PC-9 (cell line): Measurements from ENCODE around the gene ITFG1. TPM values are rescaled to one million over a fixed set of nuclear protein-coding genes. Genes with fewer than 3 reads are reported as not detected.
"Not testable (repeated sequence)": the region's sequence is repeated elsewhere in the genome, so short reads cannot be mapped to it uniquely, and the experiment has no call there.

ENCODE experiments used
- BruUV-seq: library from RNA; stranded (reverse); fragments of 400-500 nt; replicated peaks from 2 replicates; lab custom pipeline; 2021; lab: Mats Ljungman, UMichigan
- CTCF ChIA-PET: fragments of 300-600 bp; sonication (Branson Sonifier 250); formaldehyde crosslinking; loops from one replicate; lab custom pipeline; 2022; ENCODE audit warnings: antibody characterized with exemption; lab: Charles Lee
- POLR2A ChIA-PET: fragments of 300-600 bp; sonication (Branson Sonifier 250); formaldehyde crosslinking; loops from one replicate; lab custom pipeline; 2022; ENCODE audit warnings: antibody characterized with exemption; ENCODE audit not compliant: unreplicated experiment; lab: Charles Lee
- DNase-seq, 2 experiments: peaks; one replicate each; pipeline versions ENCODE4 v3.0.0 to v3.0.0-alpha.2; 2015 to 2022; ENCODE audit warnings: mixed read lengths in 1 of 2
- H2AFZ ChIP-seq: fragments of 200-600 bp; sonication (generic); 2 replicates; pipeline ENCODE4 v1.8.1; 2017; ENCODE audit warnings: antibody characterized with exemption
- H3F3A ChIP-seq: fragments of 200-600 bp; sonication (generic); 2 replicates; pipeline ENCODE4 v1.8.1; 2017; ENCODE audit warnings: antibody characterized with exemption, mild to moderate bottlenecking, low read depth; ENCODE audit not compliant: insufficient read depth
- H3K27ac ChIP-seq: fragments of 200-600 bp; sonication (generic); 2 replicates; pipeline ENCODE4 v1.6.1; 2016; ENCODE audit warnings: mixed run types
- H3K27me3 ChIP-seq: fragments of 200-600 bp; sonication (generic); 2 replicates; pipeline ENCODE4 v1.6.1; 2016; ENCODE audit warnings: low read depth, mixed run types; ENCODE audit not compliant: insufficient read depth
- H3K36me3 ChIP-seq: fragments of 200-600 bp; sonication (generic); 2 replicates; pipeline ENCODE4 v1.6.1; 2016; ENCODE audit warnings: low read depth, mixed run types
- H3K4me1 ChIP-seq: fragments of 200-600 bp; sonication (generic); replicated peaks from 2 replicates; pipeline ENCODE4 v1.6.1; 2016; ENCODE audit warnings: mixed run types; ENCODE audit not compliant: insufficient read depth
- H3K4me2 ChIP-seq: fragments of 200-600 bp; sonication (generic); 2 replicates; pipeline ENCODE4 v1.6.1; 2017; ENCODE audit warnings: mixed run types
- H3K4me3 ChIP-seq: fragments of 200-600 bp; sonication (generic); 2 replicates; pipeline ENCODE4 v1.6.1; 2016; ENCODE audit warnings: mixed run types
- H3K79me2 ChIP-seq: fragments of 200-600 bp; sonication (generic); 2 replicates; pipeline ENCODE4 v1.6.1; 2017; ENCODE audit warnings: low read depth, mixed run types
- H3K9me2 ChIP-seq: fragments of 200-600 bp; sonication (generic); 2 replicates; pipeline ENCODE4 v1.8.1; 2017; ENCODE audit warnings: mild to moderate bottlenecking; ENCODE audit not compliant: insufficient read depth
- H3K9me3 ChIP-seq: fragments of 200-600 bp; sonication (generic); 2 replicates; pipeline ENCODE4 v1.8.1; 2016; ENCODE audit warnings: low read depth; ENCODE audit not compliant: insufficient read depth
- H4K20me1 ChIP-seq: fragments of 200-600 bp; sonication (generic); 2 replicates; pipeline ENCODE4 v1.8.1; 2017; ENCODE audit not compliant: insufficient read depth
- EZH2 ChIP-seq: fragments of 200-600 bp; sonication (generic); IDR thresholded peaks from 2 replicates; pipeline ENCODE4 v1.8.0; 2017; ENCODE audit warnings: antibody characterized with exemption, low read depth
- intact Hi-C: fragments of 100-400 bp; cut with micrococcal nuclease; formaldehyde crosslinking; loops from one replicate; pipeline ENCODE4 v1.10.0; 2022; ENCODE audit not compliant: unreplicated experiment
- total RNA-seq: library from RNA; stranded (reverse); gene quantifications from 2 replicates; pipeline ENCODE4 v1.2.3, GENCODE V29; 2021
- TF ChIP-seq, protein P1 (sequence below): fragments of 200-600 bp; sonication (generic); conservative IDR thresholded peaks from 2 replicates; pipeline ENCODE4 v1.6.1; 2017; ENCODE audit warnings: mixed run types, antibody characterized with exemption, mild to moderate bottlenecking, moderate library complexity

ITFG1 gene
- total RNA-seq, 1 experiment from 2014 or later: 33.0 TPM

- DNase-seq: no peak
- CTCF ChIA-PET: no interaction called here
- no peaks in the 10 kb centered on the region for H3F3A ChIP-seq
Observed at GRCh38 chr16:47197536-47198179, 263.2 kb downstream of the ITFG1 start.

DNA sequence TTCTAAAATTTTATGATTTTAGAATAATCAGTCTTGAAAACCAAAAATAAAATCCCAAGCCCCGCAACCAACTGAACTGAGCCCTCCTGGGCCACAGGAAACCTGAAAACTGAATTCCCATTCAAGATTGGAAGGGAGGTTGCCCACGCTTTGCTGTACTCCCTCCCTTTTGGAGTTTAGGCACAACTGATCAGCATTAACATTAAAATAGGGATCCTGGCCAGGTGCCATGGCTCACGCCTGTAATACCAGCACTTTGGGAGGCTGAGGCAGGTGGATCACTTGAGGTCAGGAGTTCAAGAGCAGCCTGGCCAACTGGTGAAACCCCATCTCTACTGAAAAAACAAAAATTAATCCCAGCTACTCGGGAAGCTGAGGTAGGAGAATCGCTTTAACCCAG, 264.4 kb downstream of the ITFG1 start:
- no peaks in the 10 kb centered on the region for H3K79me2 ChIP-seq
- DNase-seq: no peak
- TF ChIP-seq EZH2: no peak
- TF ChIP-seq, protein P1, sequence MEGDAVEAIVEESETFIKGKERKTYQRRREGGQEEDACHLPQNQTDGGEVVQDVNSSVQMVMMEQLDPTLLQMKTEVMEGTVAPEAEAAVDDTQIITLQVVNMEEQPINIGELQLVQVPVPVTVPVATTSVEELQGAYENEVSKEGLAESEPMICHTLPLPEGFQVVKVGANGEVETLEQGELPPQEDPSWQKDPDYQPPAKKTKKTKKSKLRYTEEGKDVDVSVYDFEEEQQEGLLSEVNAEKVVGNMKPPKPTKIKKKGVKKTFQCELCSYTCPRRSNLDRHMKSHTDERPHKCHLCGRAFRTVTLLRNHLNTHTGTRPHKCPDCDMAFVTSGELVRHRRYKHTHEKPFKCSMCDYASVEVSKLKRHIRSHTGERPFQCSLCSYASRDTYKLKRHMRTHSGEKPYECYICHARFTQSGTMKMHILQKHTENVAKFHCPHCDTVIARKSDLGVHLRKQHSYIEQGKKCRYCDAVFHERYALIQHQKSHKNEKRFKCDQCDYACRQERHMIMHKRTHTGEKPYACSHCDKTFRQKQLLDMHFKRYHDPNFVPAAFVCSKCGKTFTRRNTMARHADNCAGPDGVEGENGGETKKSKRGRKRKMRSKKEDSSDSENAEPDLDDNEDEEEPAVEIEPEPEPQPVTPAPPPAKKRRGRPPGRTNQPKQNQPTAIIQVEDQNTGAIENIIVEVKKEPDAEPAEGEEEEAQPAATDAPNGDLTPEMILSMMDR: no peak
- H3K27ac ChIP-seq: no peak overlapping the region
- H3K4me3 ChIP-seq: no peak overlapping the region
- H2AFZ ChIP-seq: no peak overlapping the region
- no peak overlapping the region for H3K4me2 ChIP-seq
- BruUV-seq: no TSS peak
- intact Hi-C loops: no loop called here
- H4K20me1 ChIP-seq: no peaks in the 10 kb centered on the region
- H3F3A ChIP-seq: no peaks in the 10 kb centered on the region
- no peaks in the 10 kb centered on the region for H3K4me1 ChIP-seq
- H3K9me3 ChIP-seq: no peaks in the 10 kb centered on the region
- no peaks in the 10 kb centered on the region for H3K27me3 ChIP-seq
- H3K9me2 ChIP-seq: no peaks in the 10 kb centered on the region
- H3K36me3 ChIP-seq: no peaks in the 10 kb centered on the region
- POLR2A ChIA-PET: no interaction called here
- CTCF ChIA-PET: no interaction called here

More at GRCh38 chr16:47197536-47198179, 263.2 kb downstream of the ITFG1 start:
- Histone ChIP-seq H3K79me2 (no peaks in the 10 kb centered on the region), H3K27ac (no peak overlapping the region), H3K4me2 (no peak overlapping the region), H3K36me3 (no peaks in the 10 kb centered on the region), H3K9me2 (no peaks in the 10 kb centered on the region), H4K20me1 (no peaks in the 10 kb centered on the region), H3K27me3 (no peaks in the 10 kb centered on the region), H3K4me3 (no peak overlapping the region), H3K4me1 (no peaks in the 10 kb centered on the region), H2AFZ (no peak overlapping the region), H3K9me3 (no peaks in the 10 kb centered on the region)
- no peak for TF ChIP-seq EZH2
- TF ChIP-seq, protein P1: no peak
- POLR2A ChIA-PET: no interaction called here
- intact Hi-C loops: no loop called here
- BruUV-seq: no TSS peak

DNA sequence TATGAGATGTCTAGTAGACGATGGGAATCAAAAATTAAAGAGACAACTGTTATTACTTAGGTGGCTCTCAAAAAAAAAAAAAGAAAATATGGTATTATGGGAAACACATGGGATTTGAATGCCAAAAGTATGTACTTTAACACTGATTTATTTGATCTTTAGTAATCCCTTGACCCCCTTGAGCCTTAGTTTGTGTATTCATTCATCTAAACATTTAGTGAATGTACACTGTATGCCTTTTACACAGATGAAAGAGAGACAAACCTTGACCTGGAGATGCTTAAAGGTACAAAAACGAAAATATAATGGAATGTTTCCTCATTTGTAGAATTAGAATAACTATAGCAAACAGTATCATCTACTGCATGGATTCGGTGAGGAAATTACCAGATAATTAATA, 278.5 kb downstream of the ITFG1 start:
- Histone ChIP-seq H3K4me3 (no peak overlapping the region), H3K27me3 (no peaks in the 10 kb centered on the region), H3F3A (no peaks in the 10 kb centered on the region), H3K36me3 (no peaks in the 10 kb centered on the region), H3K4me1 (no peaks in the 10 kb centered on the region), H3K9me3 (no peaks in the 10 kb centered on the region), H2AFZ (no peak overlapping the region), H4K20me1 (no peaks in the 10 kb centered on the region), H3K27ac (no peak overlapping the region), H3K4me2 (no peak overlapping the region), H3K79me2 (no peaks in the 10 kb centered on the region), H3K9me2 (no peaks in the 10 kb centered on the region)
- intact Hi-C loops: no loop called here
- no TSS peak for BruUV-seq
- POLR2A ChIA-PET: no interaction called here
- TF ChIP-seq, protein P1: no peak
- no peak for DNase-seq
- CTCF ChIA-PET: no interaction called here

- DNase-seq, H3K4me3 ChIP-seq, H2AFZ ChIP-seq, H3F3A ChIP-seq, H3K27me3 ChIP-seq, H3K4me2 ChIP-seq, H3K9me2 ChIP-seq, H4K20me1 ChIP-seq, CTCF ChIA-PET, BruUV-seq, H3K9me3 ChIP-seq, POLR2A ChIA-PET, H3K36me3 ChIP-seq, intact Hi-C loops, H3K79me2 ChIP-seq, H3K4me1 ChIP-seq, H3K27ac ChIP-seq: not testable (repeated sequence)
Observed at GRCh38 chr16:47181066-47181465, 279.8 kb downstream of the ITFG1 start.
